ENCODE measurements around the gene SLC12A7.

DNA sequence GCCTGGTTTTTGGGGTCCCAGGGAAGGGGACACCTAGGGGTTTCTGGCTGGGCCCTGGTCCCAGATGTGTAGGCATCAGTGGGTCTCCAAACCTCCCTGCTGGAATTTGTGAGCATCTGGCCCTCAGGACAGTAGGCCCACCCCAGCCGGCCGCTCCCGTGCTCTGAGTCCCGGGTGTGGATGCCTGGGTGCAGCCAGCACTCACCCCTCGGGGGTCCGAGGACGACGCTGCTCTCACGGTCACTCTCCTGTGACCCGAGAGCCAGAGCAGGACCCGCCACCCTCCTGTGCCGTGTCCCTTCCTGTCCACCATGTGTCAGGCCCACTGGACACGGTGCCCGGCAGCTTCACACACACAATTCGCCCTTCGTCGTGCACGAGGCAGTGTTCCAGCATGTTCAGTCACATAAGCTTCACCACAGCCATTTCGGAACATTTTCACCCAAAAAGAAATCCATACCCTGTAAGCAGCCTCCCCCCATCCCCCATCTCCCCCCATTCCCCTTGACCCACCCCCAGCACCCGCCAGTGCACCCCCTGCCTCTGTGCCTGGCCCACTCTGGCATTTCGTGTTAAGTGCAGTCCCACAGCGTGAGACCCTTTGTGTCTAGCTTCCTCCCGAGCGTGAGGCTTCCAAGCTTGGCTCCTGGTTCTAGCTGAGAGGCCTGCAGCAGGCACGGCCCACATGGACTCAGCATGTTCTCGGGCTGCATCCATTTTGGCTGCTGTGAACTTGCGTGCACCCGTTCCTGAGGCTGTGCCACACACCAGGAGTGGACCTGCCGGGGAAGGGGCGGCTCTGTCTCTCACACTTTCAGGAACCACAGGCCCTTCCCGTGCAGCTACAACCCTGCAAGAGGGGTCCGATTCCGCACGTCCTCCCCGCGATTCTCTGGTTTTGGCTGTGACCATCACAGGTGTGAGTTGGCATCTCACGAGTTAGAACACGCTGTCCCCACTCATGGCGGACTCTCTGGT lies 62.7 kb downstream of the SLC12A7 start:
- no peak for TF ChIP-seq ZNF24 (IDR thresholded peaks at IDR 0.05)
- TF ChIP-seq HDAC2 (IDR thresholded peaks at IDR 0.05) = no peak
- no peak for TF ChIP-seq FOXK1 (CRISPR knock-in tag; IDR thresholded peaks at IDR 0.05; ENCODE audit: borderline replicate concordance)
- TF ChIP-seq LARP7 (IDR thresholded peaks at IDR 0.05) = no peak
- TF ChIP-seq, protein P1, sequence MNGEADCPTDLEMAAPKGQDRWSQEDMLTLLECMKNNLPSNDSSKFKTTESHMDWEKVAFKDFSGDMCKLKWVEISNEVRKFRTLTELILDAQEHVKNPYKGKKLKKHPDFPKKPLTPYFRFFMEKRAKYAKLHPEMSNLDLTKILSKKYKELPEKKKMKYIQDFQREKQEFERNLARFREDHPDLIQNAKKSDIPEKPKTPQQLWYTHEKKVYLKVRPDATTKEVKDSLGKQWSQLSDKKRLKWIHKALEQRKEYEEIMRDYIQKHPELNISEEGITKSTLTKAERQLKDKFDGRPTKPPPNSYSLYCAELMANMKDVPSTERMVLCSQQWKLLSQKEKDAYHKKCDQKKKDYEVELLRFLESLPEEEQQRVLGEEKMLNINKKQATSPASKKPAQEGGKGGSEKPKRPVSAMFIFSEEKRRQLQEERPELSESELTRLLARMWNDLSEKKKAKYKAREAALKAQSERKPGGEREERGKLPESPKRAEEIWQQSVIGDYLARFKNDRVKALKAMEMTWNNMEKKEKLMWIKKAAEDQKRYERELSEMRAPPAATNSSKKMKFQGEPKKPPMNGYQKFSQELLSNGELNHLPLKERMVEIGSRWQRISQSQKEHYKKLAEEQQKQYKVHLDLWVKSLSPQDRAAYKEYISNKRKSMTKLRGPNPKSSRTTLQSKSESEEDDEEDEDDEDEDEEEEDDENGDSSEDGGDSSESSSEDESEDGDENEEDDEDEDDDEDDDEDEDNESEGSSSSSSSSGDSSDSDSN (IDR thresholded peaks at IDR 0.05; ENCODE audit: borderline replicate concordance in 1 of 2, low read depth in 2 of 2, low read length in 2 of 2) = no peak
- TF ChIP-seq ZNF586 (CRISPR knock-in tag; conservative IDR thresholded peaks at IDR 0.05) = no peak
- TF ChIP-seq TSC22D4 (tag; IDR thresholded peaks at IDR 0.05) = no peak
- no peak for TF ChIP-seq EP300 (IDR thresholded peaks at IDR 0.05; ENCODE audit: low read length)

All from K562 (cell line).